ENCODE measurements around the gene MRC1.

GRCh38 chr10:17771017-17771416 is 38.1 kb upstream of the MRC1 start:
- TF ChIP-seq, protein P1, sequence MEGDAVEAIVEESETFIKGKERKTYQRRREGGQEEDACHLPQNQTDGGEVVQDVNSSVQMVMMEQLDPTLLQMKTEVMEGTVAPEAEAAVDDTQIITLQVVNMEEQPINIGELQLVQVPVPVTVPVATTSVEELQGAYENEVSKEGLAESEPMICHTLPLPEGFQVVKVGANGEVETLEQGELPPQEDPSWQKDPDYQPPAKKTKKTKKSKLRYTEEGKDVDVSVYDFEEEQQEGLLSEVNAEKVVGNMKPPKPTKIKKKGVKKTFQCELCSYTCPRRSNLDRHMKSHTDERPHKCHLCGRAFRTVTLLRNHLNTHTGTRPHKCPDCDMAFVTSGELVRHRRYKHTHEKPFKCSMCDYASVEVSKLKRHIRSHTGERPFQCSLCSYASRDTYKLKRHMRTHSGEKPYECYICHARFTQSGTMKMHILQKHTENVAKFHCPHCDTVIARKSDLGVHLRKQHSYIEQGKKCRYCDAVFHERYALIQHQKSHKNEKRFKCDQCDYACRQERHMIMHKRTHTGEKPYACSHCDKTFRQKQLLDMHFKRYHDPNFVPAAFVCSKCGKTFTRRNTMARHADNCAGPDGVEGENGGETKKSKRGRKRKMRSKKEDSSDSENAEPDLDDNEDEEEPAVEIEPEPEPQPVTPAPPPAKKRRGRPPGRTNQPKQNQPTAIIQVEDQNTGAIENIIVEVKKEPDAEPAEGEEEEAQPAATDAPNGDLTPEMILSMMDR (IDR thresholded peaks at IDR 0.05; ENCODE audit: insufficient read depth, low read length): no peak
- TF ChIP-seq POLR2AphosphoS5 (IDR thresholded peaks at IDR 0.05; ENCODE audit: low read depth): no peak
- no peak for TF ChIP-seq GABPA (IDR thresholded peaks at IDR 0.05; ENCODE audit: low read depth)
